BLaER1 (cell line): ENCODE results near the gene DUSP10.
A peak's percentile ranks its signal among the peaks of the same experiment; 100 is the strongest.

Experiments used
- H3K27ac ChIP-seq: shearing (Covaris generic); formaldehyde crosslinking; 2 replicates; pipeline ENCODE4 v1.8.1; 2022
- H3K27me3 ChIP-seq: shearing (Covaris generic); formaldehyde crosslinking; 2 replicates; pipeline ENCODE4 v1.8.1; 2022
- H3K36me3 ChIP-seq: shearing (Covaris generic); formaldehyde crosslinking; 2 replicates; pipeline ENCODE4 v1.8.1; 2022
- H3K4me1 ChIP-seq: shearing (Covaris generic); formaldehyde crosslinking; 2 replicates; pipeline ENCODE4 v1.8.1; 2022
- H3K4me2 ChIP-seq: shearing (Covaris generic); formaldehyde crosslinking; 2 replicates; pipeline ENCODE4 v1.8.1; 2022
- H3K4me3 ChIP-seq: shearing (Covaris generic); formaldehyde crosslinking; 2 replicates; pipeline ENCODE4 v1.8.1; 2022
- H3K9ac ChIP-seq: shearing (Covaris generic); formaldehyde crosslinking; 2 replicates; pipeline ENCODE4 v1.8.1; 2022
- H3K9me3 ChIP-seq: shearing (Covaris generic); formaldehyde crosslinking; 2 replicates; pipeline ENCODE4 v1.8.1; 2022
- H4K20me1 ChIP-seq: shearing (Covaris generic); formaldehyde crosslinking; 2 replicates; pipeline ENCODE4 v1.8.1; 2022
- Cebpa-rat ChIP-seq: shearing (Covaris generic); IDR thresholded peaks from 2 replicates; pipeline ENCODE4 v1.8.1; 2022

Gene DUSP10

GRCh38 chr1:221778535-221779142, 36.8 kb upstream of the DUSP10 start:
- Histone ChIP-seq H3K9me3 (no peaks in the 10 kb centered on the region), H4K20me1 (no peaks in the 10 kb centered on the region), H3K9ac (no peak overlapping the region), H3K27ac (no peak overlapping the region; the same call in 1 of the 2 replicates), H3K4me1 (peaks cover 58% of the 10 kb centered on the region), H3K4me3 (no peak overlapping the region), H3K4me2 (peak overlapping the region; percentile 71), H3K27me3 (no peaks in the 10 kb centered on the region), H3K36me3 (no peaks in the 10 kb centered on the region)
- TF ChIP-seq Cebpa-rat, result no peak

DNA sequence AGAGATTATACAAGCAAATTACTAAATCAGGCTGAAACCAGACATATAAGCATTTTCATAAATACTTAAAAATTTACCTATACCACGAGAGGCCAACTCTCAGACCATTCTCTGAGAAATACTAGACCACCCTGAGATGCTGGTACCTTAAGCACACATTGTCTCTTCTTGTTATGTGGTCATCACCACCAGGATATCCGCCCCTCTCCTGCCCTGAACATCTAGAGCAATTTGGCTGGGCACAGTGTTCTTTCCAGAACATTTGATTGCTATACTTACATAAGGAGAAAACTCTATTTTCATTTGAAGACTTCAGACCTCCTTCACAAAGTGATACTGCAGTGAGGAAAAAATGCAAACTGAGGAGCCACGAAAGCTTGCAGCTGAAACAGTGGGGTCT, 36.2 kb upstream of the DUSP10 start:
- no peak for TF ChIP-seq Cebpa-rat
- Histone ChIP-seq H3K4me3 (no peak overlapping the region), H3K9ac (no peak overlapping the region), H3K4me2 (peak overlapping the region; percentile 71), H3K4me1 (peaks cover 53% of the 10 kb centered on the region), H3K27ac (no peak overlapping the region), H4K20me1 (no peaks in the 10 kb centered on the region), H3K36me3 (no peaks in the 10 kb centered on the region), H3K27me3 (no peaks in the 10 kb centered on the region), H3K9me3 (no peaks in the 10 kb centered on the region)

DNA sequence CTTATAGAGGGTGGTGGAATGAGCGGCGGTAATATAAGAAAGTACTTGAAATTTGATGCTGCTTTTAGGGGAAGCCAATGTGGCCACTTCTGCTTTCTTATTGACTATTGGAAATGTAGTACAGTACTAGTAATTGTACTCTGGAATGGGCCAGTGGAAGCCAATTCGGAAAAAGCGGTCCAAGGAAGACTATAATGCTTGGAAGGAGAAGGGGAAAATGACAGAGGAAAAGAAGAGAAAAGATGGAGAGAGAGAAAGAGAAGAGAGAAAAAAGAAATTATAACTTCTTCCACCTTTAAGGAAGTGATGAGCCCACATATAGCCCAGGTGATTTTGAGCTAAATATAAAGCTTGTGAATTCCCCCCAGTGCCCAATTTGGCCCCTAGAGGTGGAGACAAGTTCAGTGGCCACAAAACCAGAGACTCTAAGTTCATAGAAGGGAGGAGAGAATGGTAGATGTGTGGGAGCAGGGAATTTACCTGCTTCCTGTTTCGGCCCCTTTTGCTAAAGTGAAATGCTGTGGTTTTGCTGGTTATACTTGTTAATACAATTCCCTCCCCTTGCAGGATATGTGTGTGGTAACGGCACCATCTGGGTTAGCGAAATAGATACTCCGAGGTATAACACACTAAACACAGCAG, 35.7 kb upstream of the DUSP10 start:
- Histone ChIP-seq H3K4me3 (no peak overlapping the region), H4K20me1 (no peaks in the 10 kb centered on the region), H3K4me1 (peaks cover 47% of the 10 kb centered on the region), H3K4me2 (peak overlapping the region; percentile 71), H3K9ac (no peak overlapping the region), H3K9me3 (no peaks in the 10 kb centered on the region), H3K27ac (no peak overlapping the region), H3K36me3 (no peaks in the 10 kb centered on the region), H3K27me3 (no peaks in the 10 kb centered on the region)
- TF ChIP-seq Cebpa-rat, result no peak

- Histone ChIP-seq H4K20me1 (no peaks in the 10 kb centered on the region), H3K4me3 (no peak overlapping the region), H3K27me3 (no peaks in the 10 kb centered on the region), H3K36me3 (no peaks in the 10 kb centered on the region), H3K9ac (no peak overlapping the region), H3K4me1 (peaks cover 39% of the 10 kb centered on the region), H3K9me3 (no peaks in the 10 kb centered on the region), H3K27ac (no peak overlapping the region), H3K4me2 (peak overlapping the region; percentile 71)
- no peak for TF ChIP-seq Cebpa-rat
Observed at GRCh38 chr1:221776495-221777301, 34.8 kb upstream of the DUSP10 start.

DNA sequence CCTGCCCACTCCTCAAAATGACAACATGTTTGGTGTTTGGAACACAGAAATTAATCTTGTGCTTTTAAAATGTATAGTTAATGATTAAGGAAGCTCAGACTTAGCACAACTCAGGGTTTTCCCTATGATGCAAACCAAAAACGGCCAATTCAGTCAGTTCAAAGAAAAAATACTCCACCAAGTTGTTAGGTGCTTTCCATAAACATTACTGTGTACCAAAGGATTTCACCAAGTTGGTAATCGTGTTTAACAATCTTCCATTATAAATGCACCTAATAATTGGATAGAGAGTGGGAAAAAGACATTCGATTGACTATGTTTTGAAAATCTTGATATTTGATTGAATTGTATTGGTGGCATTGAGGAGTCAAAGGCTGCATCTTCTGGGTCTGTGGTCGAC, 33.3 kb upstream of the DUSP10 start:
- TF ChIP-seq Cebpa-rat, result no peak
- Histone ChIP-seq H3K4me1 (peaks cover 37% of the 10 kb centered on the region), H3K9ac (no peak overlapping the region), H3K9me3 (no peaks in the 10 kb centered on the region), H3K4me3 (no peak overlapping the region), H3K4me2 (no peak overlapping the region), H4K20me1 (no peaks in the 10 kb centered on the region), H3K36me3 (no peaks in the 10 kb centered on the region), H3K27ac (no peak overlapping the region), H3K27me3 (no peaks in the 10 kb centered on the region)

GRCh38 chr1:221774054-221774842, 32.4 kb upstream of the DUSP10 start:
- Histone ChIP-seq H3K4me2 (no peak overlapping the region), H3K36me3 (no peaks in the 10 kb centered on the region), H3K4me3 (no peak overlapping the region), H3K27ac (no peak overlapping the region), H3K4me1 (peaks cover 30% of the 10 kb centered on the region), H3K9ac (no peak overlapping the region), H3K27me3 (no peaks in the 10 kb centered on the region), H4K20me1 (no peaks in the 10 kb centered on the region), H3K9me3 (no peaks in the 10 kb centered on the region)
- no peak for TF ChIP-seq Cebpa-rat

- no peak overlapping the region for H3K4me2 ChIP-seq
- H3K27me3 ChIP-seq, result no peaks in the 10 kb centered on the region
- no peak overlapping the region for H3K4me3 ChIP-seq
- H3K4me1 ChIP-seq, result peaks cover 21% of the 10 kb centered on the region
- no peaks in the 10 kb centered on the region for H3K36me3 ChIP-seq
- no peak overlapping the region for H3K9ac ChIP-seq
- H4K20me1 ChIP-seq, result no peaks in the 10 kb centered on the region
- no peak overlapping the region for H3K27ac ChIP-seq
- H3K9me3 ChIP-seq, result no peaks in the 10 kb centered on the region
- no peak for TF ChIP-seq Cebpa-rat
Observed at GRCh38 chr1:221773383-221773782, 31.5 kb upstream of the DUSP10 start.

DNA sequence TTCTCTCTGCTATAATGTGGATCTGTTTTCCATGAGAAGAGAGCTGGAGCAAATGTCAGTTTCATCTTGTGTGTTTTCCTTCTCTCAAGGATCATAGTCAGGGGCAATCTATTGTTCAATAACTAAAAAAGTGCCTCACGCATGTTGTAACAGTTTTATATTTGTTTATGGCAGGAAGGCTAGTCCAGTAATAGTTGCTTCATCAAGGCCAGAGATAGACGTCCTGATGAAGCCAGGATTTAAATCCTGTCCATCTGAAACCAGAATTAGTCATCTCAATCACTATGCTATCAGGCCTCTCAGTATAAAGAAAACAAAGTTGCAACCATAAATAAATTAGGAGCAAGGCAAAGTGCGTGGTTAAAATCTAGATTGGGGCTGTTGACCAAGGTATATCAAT, 30.2 kb upstream of the DUSP10 start:
- Histone ChIP-seq H3K4me3 (no peak overlapping the region), H3K27me3 (no peaks in the 10 kb centered on the region), H3K9ac (no peak overlapping the region), H3K4me1 (peaks cover 9% of the 10 kb centered on the region), H3K27ac (no peak overlapping the region), H4K20me1 (no peaks in the 10 kb centered on the region), H3K9me3 (no peaks in the 10 kb centered on the region), H3K36me3 (no peaks in the 10 kb centered on the region), H3K4me2 (no peak overlapping the region)
- TF ChIP-seq Cebpa-rat, result no peak

- H3K27ac ChIP-seq, result no peak overlapping the region
- H3K36me3 ChIP-seq, result no peaks in the 10 kb centered on the region
- H3K4me1 ChIP-seq, result no peaks in the 10 kb centered on the region
- TF ChIP-seq Cebpa-rat, result no peak
- H3K27me3 ChIP-seq, result no peaks in the 10 kb centered on the region
- H3K9me3 ChIP-seq, result no peaks in the 10 kb centered on the region
- H3K4me3 ChIP-seq, result no peak overlapping the region
- H4K20me1 ChIP-seq, result no peaks in the 10 kb centered on the region
- H3K4me2 ChIP-seq, result no peak overlapping the region
- no peak overlapping the region for H3K9ac ChIP-seq
Observed at GRCh38 chr1:221768444-221769066, 26.7 kb upstream of the DUSP10 start.
